GM18870 (cell line): Measurements from ENCODE around the gene ME3.

Source experiments
- ATAC-seq: cut with Tn5 transposase; IDR thresholded peaks from one replicate; pipeline ENCODE4 v1.9.1; 2021; ENCODE audit warnings: moderate library complexity; ENCODE audit not compliant: unreplicated experiment

ME3 gene

DNA sequence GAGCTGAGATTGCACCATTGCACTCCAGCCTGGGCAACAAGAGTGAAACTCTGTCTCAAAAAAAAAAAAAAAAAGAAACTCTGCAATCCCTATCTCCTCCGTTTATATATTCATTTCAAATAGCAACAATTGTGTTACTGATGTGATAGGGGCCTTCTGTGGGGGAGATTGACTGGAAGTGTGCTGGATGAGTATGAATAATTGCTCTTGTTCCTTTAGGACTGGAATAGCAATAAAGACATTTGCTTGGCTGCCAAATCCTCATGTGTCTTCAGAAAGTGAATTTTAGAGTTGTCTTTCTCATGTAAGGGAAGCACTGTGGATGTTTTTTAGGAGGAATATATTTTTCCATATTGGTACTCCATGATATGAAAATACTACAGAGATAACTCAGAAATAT is 21.1 kb upstream of the ME3 start:
- ATAC-seq: no peak

DNA sequence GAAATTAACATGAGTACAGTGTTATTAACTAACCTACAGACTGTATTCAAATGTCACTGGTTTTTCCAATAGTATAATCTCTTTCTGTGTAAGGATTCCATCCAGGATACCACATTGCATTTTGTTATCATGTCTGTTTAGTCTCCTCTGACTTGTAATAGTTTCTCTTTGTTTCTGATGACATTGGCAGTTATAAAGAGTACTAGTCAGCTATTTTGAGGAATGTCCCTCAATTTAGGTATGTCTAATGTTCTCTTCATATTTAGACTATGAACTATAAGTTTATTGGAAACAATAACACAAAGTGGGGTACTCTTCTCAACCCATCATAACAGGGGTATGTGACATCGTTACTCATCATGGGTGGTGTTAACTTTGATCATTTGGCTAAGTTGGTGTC is 20.3 kb upstream of the ME3 start:
- ATAC-seq: no peak

DNA sequence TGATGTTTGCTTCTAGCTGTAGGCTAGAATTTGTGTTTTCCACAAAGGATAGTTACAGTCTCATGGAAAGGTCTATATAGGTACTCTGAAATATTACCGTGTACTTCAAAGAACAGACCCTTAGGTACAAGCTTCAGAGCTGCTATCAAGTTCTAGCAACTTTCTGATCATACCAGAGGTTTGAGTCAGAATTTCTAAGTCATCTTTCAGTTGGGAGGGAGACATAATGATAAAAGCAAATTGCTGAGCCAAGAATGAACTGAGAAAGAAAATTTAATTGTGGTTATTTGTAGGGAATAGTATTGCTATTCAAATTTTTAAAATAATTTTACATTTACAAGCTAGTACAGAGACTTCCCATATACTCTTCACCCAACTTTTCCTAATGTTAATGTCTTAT is 19.9 kb upstream of the ME3 start:
- no peak for ATAC-seq

DNA sequence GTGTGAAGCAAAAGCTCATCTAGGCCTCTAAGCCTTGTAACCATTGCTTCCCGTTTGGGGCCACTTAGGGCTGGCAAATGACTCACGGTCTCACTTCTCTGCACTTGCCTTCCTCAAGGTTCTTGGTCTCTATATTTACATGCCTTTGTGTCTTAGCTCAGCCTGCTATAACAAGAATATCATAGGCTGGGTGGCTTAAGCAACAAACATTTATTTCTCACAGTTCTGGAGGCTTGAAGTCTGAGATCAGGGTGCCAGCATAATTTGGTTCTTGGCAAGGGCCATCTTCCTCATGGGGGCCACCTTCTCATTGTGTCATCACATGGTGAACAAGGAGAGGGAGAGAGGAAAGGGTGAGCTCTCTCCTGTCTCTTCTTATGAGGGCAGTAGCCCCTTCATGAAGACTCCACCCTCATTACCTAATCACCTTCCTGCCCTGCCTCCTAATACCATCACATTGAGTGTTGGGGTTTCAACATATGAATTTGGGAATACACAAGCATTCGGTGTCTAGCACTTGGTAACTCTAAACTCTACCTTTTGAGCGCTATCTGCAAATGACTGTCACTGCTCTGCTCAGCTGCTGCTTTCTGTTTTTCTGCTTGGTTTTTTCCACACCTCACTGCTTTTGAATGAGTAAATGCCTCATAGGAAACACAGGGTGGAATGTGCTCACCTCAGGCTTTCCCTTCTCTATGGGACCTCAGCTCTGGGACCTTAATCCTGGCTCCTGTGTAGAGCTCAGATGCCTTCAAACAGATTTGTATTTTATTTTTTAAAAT is 16.2 kb upstream of the ME3 start:
- peak; percentile 79 for ATAC-seq

DNA sequence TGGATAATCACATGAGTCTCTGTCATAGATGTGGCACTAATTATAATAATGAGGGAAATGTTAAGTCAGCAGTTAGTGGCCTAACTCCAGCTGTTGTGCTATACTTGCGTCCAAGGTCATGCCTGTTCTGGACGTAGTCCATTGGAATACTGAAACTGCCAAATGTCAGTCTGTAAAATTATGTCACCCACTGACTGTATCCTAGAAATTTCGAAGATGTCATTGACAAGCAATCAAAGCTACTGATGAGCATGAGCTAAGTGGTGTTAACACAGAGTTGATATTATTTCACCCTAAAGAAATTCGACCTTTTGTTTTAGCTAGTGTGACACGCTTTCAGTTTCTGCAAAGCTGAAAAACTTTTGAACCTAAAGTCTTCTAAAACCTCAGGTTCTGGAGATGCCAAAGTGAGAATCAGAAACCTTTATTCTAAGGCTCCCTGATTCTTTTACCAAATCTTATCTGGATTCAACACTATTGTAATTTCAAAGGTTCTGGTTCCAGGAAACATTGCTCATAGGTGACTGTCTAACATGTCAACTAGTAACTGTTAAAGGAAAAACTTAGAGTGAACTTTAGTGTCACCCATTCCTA is 14.9 kb upstream of the ME3 start:
- ATAC-seq: no peak

DNA sequence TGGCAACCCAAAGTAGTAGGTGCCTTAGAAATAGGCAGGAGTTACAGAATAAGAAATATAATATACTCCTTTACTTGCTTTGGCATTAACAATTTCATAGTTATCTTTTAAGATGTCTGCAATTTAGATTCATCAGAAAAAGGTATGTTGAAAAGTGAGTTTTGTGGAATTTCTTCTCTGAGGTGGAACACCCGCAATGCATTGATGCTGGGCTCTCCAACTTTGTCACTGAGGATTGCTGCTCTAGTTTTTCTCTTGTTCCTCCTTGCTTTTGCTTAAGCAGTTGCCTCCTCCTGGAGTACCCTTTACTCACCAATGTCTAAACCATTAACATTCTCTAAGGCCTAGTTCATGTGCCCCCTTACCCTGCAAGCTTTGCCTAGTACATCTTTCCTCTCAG is 14.1 kb upstream of the ME3 start:
- ATAC-seq: no peak

DNA sequence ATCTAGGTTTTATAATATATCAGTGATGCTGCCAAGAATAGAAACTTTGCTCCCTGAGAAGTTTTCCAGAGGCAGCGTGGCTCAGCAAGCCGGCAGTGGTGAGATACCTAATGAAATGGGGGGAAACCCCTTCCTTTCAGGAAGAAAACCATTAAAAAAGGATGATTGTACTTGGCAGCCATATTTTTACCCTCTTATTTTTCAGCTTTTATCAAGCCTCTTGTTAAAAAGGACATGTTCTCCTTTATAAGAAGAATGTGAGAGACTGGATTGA is 9.0 kb upstream of the ME3 start:
- no peak for ATAC-seq

DNA sequence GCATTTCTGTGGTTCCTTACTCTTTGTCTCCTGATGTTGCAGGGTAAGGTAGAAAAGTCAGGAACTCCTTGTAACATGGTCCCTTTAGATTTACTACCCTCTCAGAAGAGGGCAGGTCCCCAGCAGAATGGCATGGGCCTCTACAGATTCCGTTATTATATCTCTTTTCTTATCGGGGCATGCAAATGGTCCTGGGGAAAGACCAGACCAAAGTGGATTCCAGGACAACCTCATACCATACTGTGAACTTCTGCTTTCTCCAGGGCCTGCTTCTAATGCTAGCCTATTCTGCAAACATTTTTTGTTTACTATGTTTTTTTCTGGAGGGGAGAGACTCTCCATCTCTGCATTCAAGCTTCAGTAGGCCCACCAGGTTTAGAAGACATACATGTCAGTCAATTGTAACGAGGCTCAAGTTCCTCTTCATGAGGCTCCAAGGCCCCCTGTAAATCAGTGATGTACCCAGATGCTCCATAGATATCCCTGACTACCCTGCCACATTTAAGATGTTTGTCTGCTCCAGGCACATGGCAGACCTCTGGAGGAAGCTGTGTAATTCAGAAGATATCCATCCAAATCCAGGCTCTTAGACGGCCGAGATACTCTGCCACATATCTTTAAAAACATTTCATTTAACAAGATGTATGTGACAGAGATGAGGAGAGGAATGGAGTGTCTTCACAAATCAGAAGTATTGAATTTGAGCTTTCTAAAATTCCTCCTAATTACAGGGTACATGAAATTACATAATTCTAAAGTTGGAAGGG is 8.5 kb upstream of the ME3 start:
- ATAC-seq: no peak

DNA sequence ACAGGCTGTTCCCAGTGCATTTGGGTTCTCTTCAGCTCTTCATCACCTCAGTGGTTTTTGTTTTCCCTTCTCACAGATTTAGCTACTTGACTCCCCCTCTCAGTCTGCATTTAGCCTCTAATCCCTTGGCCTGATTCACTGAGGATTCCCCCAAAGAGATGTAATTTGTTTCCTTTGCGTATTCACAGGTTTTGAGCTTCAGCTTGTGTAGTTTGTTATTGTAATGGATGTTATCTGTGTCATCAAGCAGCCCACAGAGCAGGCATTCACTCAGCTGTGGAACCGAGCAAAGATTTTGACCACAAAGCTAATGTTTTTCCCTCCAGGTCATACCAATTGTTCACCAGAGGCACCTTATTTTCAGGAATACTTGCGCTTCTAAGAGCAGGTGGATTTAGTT is 6.4 kb upstream of the ME3 start:
- no peak for ATAC-seq

DNA sequence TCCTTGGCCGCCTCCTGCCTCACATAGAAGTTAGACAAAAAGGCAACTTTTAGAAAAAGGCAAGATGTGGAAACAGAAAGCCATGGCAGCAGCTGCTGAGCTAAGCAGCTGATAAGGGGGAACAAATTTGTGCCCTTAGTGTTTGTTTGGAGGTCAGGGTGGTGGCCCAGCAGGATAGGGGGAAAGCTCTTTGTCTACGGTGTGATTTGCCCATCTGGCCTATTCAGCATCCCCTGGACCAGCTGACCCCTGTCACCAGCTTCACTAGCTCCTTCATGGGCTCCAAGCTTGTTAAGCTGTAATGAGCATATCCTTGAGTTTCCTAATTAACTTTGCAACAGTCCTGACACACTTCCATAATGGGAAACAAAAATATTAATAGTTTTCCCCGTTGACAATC is 5.9 kb upstream of the ME3 start:
- ATAC-seq: no peak

DNA sequence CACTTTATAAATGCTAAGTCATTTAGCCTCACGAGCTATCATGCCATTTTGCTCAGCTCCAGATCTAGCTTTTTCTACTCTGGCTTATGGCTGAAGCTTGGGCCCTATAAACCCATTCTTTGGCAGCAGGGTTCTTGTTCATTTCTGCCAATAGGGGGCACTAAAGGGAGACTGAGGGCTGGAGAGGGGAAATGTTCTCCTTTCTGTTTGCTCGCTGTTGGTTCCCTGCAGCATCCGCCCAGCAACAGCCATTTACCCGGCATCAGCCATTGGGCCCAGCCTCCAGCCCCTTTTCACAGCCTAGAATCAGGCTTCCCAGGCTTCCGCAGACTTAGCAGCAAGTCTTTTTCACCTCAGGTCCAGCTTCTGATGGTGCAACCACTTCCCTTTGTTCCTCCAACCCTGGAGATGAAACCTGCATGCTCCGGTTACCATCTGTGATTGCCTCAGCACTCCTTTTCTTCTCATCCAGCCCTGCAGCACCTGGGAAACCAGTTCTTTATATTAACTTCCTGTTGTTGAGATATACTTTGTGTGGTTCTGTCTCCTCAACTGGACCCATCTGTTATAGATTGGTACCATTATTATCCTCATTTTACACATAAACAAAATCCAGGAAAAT is 4.2 kb upstream of the ME3 start:
- ATAC-seq: no peak

DNA sequence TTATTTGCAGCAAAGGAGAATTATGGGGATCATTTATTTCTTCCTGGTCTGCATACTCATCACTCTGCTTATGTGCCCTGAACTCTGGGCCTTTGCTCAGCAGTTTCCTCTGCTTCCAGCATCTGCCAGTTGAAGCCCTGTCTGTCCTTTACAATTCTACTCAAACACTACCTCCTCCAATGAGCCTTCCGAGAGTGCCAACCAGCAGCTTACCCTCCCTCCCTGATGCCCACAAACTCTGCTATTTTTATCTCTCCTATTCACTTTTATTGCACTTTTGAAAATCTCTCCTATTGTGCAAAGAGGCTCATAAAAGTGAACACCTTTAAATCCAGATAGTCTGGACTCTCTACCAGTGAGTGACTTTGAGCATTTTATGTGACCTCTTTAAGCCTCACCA is 3.6 kb upstream of the ME3 start:
- ATAC-seq: no peak

DNA sequence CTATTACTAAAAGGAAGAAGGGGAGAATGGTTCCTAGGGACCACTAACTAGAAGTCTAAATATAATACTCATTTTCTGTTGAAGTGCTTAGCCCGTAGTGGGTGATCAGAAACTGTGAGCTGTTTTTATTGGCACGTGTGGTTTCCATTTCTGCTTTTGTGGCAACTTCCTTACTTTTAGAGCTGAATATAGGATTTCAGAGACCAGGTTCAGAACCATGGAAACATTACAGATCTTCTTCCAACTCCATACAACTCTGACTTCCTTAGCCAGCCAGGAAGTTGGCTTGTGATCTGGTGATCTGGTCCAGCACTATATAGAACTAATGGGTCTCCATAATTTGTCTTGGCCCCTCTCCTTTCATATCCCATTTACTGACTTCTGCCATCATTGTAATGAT is 2.6 kb upstream of the ME3 start:
- no peak for ATAC-seq

DNA sequence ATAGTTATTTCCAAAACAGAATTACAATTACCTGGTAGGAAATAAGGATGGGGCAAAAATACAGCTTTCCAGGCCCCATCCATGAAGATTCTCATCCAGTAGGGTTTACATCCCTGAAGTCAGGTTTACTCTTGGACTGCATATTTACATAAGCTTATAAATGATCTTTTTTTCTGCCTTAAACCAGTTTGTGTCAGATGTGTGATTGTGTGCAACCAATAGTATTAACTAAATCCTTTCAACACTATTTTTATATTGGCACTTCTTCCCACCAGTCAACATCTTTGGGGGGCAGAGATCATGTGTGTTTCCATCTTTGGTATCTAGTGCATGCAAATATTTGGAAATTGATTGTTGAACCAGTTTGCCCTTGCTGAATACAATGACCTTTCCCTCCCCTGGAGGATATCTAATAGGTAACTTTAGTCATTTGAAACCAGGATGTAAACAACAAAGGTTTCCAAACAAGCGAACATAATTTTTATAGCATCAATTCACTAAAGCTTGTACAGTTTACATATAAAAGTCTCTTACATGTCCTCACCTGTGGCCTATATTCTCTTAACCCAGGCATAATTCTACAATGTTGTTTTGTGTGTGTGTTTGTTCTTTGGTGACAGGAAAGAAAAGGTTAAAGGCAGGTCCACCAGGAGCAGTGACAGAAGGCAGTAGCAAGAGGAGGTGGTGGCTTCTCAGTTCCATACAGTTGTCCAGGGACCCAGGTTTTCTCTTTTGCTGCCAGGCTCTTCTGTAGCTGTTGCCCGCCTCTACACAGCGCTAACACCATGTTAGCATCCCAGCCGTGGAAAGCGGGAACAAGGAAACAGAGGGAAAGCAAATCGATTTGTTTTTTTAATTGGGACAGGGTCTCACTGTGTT is 1.7 kb upstream of the ME3 start:
- ATAC-seq: no peak

DNA sequence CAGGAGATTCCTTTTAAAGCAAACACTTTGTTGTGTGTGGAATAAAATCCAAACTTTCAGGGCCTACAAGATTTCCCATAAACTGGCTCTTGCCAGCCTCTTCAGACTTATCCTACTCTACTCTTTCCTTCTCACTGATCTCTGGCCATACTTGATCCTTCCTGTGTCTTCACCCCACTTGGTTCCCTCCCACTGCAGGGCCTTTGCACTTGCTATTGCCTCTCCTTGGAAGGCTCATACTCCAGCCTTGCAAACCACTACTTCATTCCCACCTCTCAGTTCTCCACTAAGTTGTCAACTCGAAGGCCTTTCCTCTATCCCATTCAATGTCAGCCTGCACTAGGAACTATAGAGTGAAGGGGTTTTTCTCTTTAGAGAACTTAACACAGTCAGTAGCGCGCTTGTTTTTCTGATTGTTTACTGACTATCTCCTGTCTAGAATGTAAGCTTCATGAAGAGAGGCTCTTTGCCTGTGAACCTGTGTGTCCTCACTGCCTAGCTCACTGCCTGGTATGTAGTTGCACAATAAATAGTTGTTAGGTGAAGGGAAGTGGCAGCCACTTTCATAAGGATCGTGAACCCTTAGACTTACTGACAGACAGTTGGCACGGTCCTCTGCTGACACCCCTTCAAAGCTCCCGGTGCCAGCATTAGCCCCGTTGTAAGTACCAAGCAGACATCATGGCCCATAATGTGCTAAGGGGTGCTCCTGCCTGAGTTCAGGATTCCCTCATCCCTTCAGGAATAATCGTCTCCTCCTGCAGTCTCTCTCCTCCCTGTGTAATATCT is 833 bp upstream of the ME3 start:
- ATAC-seq: no peak

DNA sequence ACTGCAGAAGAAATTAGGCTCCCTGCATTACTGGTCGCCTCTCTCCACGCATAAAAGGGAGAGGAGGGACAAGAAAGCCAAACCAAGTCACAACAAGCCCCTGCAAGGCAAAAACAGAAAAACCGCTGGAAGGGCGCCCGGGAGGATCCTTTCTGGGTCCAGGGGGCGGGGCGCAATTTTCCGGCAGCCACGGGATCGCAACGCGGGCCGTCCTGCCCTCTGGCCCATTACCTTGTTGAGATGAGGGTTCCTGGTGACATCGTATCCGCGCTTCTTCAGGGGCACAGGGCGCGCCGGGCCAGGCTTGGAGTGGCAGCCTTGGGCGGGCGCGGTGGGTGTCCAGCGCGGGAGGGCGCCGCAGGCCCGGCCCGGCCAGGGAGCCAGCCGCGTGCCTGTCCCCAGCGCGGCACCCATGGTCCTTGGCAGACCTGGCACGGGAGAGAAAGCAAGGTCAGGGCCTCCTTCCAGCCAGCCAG is 847 bp downstream of the ME3 start:
- no peak for ATAC-seq

DNA sequence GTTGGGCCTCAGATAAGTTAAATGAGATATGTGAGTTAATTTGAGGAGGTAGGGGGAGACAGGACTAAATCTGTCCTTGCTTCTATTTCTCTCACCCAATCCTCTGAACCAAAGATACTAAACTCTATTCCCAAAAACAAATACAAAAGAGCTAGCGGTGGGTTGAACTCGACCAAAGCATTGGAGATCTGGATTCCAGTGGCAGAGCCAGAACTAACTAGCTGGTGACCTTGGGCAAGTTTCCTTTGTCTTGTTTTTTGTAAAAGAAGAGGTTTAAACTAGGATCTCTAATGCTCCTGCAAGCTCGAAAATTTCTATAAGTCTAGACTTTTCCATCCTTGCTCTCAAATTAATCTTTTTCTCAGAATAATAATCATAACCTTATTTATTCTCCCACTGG is 1.5 kb downstream of the ME3 start:
- no peak for ATAC-seq

DNA sequence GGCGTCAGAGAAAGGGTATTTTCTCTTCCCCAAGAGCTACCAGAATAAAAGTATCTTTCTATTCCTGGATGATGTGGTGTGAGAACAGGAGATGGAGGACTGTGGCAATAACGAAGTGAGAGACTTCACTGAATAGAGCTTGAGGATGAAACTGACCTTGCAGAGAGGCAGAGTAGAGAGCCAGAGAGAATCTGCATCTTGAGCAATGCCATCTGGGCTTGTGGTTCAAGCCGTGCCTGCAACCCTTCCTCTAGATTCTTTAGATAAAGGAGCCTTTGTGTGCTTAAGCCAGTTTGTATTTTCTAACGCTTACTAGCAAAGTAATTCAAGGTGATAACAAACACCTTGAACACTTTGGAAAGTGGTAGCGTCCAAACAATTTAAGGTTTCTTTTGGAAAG is 2.2 kb downstream of the ME3 start:
- no peak for ATAC-seq

DNA sequence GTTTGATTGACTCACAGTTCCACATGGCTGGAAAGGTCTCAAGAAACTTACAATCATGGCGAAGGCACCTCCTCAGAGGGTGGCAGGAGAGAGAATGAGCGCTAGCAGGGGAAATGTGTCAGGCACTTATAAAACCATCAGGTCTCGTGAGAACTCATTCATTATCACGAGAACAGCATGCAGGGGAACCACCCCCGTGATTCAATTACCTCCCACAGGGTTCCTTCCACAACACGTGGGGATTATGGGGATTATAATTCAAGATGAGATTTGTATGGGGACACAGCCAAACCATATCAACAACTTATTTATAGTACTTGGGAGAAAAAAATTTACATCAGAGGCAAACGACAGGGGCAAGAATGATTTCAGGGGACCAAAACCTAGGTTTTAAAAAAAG is 3.0 kb downstream of the ME3 start:
- ATAC-seq: no peak

DNA sequence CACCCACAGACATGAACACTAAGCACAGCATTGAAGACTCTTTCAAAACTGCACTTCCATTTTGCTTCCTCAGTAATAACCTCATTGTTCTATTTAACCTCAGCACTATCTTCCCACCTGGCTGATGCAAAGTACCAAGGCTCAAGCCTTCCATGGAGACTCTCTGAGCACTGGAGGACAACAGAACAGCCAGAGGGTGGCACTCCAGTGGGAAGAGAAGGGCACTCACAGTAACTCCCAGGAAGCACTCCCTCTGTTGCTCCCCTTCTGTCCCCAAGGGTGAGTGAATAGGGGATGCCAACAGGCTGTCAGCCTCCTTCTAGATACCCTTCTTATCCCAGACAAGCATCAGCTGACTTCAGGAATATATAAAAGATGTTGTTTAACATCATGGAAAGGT is 3.5 kb downstream of the ME3 start:
- no peak for ATAC-seq
